Cardiac fibroblast (primary cell): Measurements from ENCODE around the gene DPF1.

Experiments
- DNase-seq, 2 donors: peaks; one replicate each; pipeline versions ENCODE4 v3.0.0 to v3.0.0-alpha.2; 2010; ENCODE audit warnings: low read depth in 2 of 2
- H3K4me3 ChIP-seq, 2 donors: replicated peaks in 1 of 2; 1 replicate in 1 of 2; 2 replicates in 1 of 2; pipeline ENCODE4 v1.5.1; 2011; ENCODE audit warnings: low read depth in 2 of 2, low read length in 2 of 2, mild to moderate bottlenecking in 2 of 2, moderate library complexity in 1 of 2
- TF ChIP-seq, protein P1 (sequence below): IDR thresholded peaks from one replicate; pipeline ENCODE4 v1.5.1; 2011; ENCODE audit warnings: low read depth, mild to moderate bottlenecking, low read length, inconsistent platforms

DPF1 gene

DNA sequence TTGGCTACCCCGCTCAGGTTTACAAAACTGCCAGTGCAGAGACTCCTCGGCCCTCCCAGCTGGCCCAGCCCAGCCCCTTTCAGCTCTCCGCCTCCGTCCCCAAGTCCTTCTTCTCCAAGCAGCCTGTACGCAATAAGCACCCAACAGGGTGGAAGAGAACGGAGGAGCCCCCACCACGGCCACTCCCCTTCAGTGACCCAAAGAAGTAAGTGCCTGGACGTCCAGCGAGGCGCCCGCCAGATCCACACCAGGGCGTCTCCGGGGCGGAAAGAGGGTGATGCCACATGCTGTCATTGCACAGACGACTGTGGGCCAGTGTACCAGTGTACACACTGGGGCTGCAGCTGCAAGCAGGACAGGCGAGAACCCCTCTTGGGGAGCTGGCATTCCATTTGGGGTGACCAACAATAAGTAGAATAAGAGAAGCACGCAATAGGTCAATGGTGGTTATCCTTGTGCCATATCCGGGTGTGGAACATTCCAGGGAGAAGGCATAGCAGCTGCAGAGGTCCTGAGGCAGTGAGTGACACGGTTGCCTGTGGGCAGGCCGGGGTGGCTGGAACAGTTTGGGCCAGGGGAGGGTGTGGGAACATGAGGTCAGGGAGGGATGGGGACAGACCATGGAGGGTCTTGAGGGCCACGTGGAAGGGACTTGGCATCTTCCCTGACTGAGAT, 41.3 kb downstream of the DPF1 start:
- no peak overlapping the region for H3K4me3 ChIP-seq
- TF ChIP-seq, protein P1, sequence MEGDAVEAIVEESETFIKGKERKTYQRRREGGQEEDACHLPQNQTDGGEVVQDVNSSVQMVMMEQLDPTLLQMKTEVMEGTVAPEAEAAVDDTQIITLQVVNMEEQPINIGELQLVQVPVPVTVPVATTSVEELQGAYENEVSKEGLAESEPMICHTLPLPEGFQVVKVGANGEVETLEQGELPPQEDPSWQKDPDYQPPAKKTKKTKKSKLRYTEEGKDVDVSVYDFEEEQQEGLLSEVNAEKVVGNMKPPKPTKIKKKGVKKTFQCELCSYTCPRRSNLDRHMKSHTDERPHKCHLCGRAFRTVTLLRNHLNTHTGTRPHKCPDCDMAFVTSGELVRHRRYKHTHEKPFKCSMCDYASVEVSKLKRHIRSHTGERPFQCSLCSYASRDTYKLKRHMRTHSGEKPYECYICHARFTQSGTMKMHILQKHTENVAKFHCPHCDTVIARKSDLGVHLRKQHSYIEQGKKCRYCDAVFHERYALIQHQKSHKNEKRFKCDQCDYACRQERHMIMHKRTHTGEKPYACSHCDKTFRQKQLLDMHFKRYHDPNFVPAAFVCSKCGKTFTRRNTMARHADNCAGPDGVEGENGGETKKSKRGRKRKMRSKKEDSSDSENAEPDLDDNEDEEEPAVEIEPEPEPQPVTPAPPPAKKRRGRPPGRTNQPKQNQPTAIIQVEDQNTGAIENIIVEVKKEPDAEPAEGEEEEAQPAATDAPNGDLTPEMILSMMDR: no peak
- DNase-seq: no peak

GRCh38 chr19:38180071-38180470, 44.0 kb downstream of the DPF1 start:
- H3K4me3 ChIP-seq: no peak overlapping the region
- DNase-seq: no peak
- TF ChIP-seq, protein P1: no peak

GRCh38 chr19:38175422-38175821, 48.6 kb downstream of the DPF1 start:
- TF ChIP-seq, protein P1: no peak
- DNase-seq: no peak

GRCh38 chr19:38173291-38174041, 50.6 kb downstream of the DPF1 start:
- TF ChIP-seq, protein P1: no peak
- no peak overlapping the region for H3K4me3 ChIP-seq
- DNase-seq: peak in 1 of 2 donors; percentile 13

More at GRCh38 chr19:38175422-38175821, 48.6 kb downstream of the DPF1 start:
- H3K4me3 ChIP-seq: no peak overlapping the region

DNA sequence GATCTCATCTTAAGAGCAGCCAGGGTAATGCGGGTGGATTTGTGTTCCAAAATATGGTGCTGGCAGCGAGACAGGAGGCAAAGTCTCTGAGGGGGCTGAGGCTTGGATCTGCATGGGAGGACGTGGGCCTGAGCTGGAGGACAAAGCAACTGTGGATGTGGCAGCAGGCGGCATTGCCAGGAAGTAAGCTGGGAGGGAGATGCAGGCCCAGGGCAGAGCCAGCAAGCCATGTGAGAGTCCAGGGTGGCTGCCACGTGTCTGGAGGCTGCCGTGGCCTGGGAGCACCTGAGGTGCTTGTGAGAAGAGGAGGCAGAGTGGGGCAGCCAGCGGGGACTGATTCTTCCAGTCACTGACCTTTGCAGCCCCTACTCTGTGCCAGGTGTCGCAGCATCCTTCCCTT, 52.0 kb downstream of the DPF1 start:
- no peak for DNase-seq
- TF ChIP-seq, protein P1: no peak
- H3K4me3 ChIP-seq: no peak overlapping the region

GRCh38 chr19:38170334-38170733, 53.7 kb downstream of the DPF1 start:
- no peak for DNase-seq
- TF ChIP-seq, protein P1: no peak
- H3K4me3 ChIP-seq: no peak overlapping the region
